Testis (tissue), 3 donors: ENCODE results near the gene IPO4. TPM values are rescaled to one million over a fixed set of nuclear protein-coding genes. Genes with fewer than 3 reads are reported as not detected.

ENCODE experiments used
- DNase-seq: peaks from one replicate; pipeline ENCODE4 v3.0.0-alpha.2; 2019
- H3K27ac ChIP-seq, 2 donors: fragments of 200-600 bp; sonication (generic); one replicate each; pipeline ENCODE4 v1.5.1; 2019
- H3K27me3 ChIP-seq: fragments of 200-600 bp; sonication (generic); one replicate; pipeline ENCODE4 v1.5.1; 2019
- H3K36me3 ChIP-seq: fragments of 200-600 bp; sonication (generic); one replicate; pipeline ENCODE4 v1.5.1; 2017; ENCODE audit warnings: low read depth; ENCODE audit errors: missing control alignments
- H3K4me1 ChIP-seq: fragments of 200-600 bp; sonication (generic); one replicate; pipeline ENCODE4 v1.5.1; 2019
- H3K4me3 ChIP-seq, 2 donors: fragments of 200-600 bp; sonication (generic); one replicate each; pipeline ENCODE4 v1.5.1; 2017 to 2019
- H3K9me3 ChIP-seq: fragments of 200-600 bp; sonication (generic); one replicate; pipeline ENCODE4 v1.5.1; 2017
- POLR2A ChIP-seq: fragments of 450-650 bp; IDR thresholded peaks from one replicate; pipeline ENCODE4 v1.6.1; 2017; ENCODE audit warnings: antibody characterized with exemption, mild to moderate bottlenecking, moderate library complexity
- WGBS, 2 donors: methylation state at CpG; one replicate each; pipeline ENCODE4 v1.1.5; 2018; 5-methylcytosine and 5-hydroxymethylcytosine counted together
- intact Hi-C: fragments of 100-400 bp; cut with DNase I; formaldehyde crosslinking; loops from one replicate; pipeline ENCODE4 v1.15.1; 2023; ENCODE audit warnings: low total_unique reads
- polyA plus RNA-seq: library from polyadenylated mRNA; stranded (reverse); fragments of 350-450 nt; fragmentation: Illumina TruSeq; extraction: RNeasy Lipid Tissue Mini Kit (QIAGEN cat#74804); gene quantifications from one replicate; pipeline ENCODE4 v1.2.3, GENCODE V29; 2014; ENCODE audit warnings: low read depth, low replicate concordance; ENCODE audit not compliant: insufficient read depth
- total RNA-seq, 2 donors: library from RNA; depleted of rRNA; stranded (reverse); fragments of >200 nt; gene quantifications; one replicate each; pipeline ENCODE4 v1.2.3, GENCODE V29; 2016
- TF ChIP-seq, protein P1 (sequence below), 3 experiments: fragments of 450-650 bp in 2 of 3; fragments of 200-600 bp in 1 of 3; sonication (generic) in 1 of 3; IDR thresholded peaks; one replicate each; pipeline ENCODE4 v1.5.1; 2016 to 2019; ENCODE audit warnings: antibody characterized with exemption in 3 of 3, mild to moderate bottlenecking in 2 of 3, moderate library complexity in 1 of 3

IPO4 gene
- total and polyA plus RNA-seq, 3 donors from 2014 or later: 85.9 to 156 (median 140) TPM

GRCh38 chr14:24137529-24138395, 50.9 kb downstream of the IPO4 start:
- no peak for DNase-seq
- intact Hi-C loops: no loop called here
- TF ChIP-seq, protein P1, sequence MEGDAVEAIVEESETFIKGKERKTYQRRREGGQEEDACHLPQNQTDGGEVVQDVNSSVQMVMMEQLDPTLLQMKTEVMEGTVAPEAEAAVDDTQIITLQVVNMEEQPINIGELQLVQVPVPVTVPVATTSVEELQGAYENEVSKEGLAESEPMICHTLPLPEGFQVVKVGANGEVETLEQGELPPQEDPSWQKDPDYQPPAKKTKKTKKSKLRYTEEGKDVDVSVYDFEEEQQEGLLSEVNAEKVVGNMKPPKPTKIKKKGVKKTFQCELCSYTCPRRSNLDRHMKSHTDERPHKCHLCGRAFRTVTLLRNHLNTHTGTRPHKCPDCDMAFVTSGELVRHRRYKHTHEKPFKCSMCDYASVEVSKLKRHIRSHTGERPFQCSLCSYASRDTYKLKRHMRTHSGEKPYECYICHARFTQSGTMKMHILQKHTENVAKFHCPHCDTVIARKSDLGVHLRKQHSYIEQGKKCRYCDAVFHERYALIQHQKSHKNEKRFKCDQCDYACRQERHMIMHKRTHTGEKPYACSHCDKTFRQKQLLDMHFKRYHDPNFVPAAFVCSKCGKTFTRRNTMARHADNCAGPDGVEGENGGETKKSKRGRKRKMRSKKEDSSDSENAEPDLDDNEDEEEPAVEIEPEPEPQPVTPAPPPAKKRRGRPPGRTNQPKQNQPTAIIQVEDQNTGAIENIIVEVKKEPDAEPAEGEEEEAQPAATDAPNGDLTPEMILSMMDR (IDR thresholded peaks at IDR 0.05): no peak
- no peak for TF ChIP-seq POLR2A
- peak overlapping the region in 1 of 2 donors; percentile 86 for H3K27ac ChIP-seq
- no peaks in the 10 kb centered on the region for H3K9me3 ChIP-seq
- no peaks in the 10 kb centered on the region for H3K36me3 ChIP-seq
- 85 to 90% methylated on average over 8 of the region's 8 CpGs for WGBS, 2 donors
- peaks cover 24% of the 10 kb centered on the region for H3K4me1 ChIP-seq
- H3K4me3 ChIP-seq: no peak overlapping the region
- no peaks in the 10 kb centered on the region for H3K27me3 ChIP-seq

DNA sequence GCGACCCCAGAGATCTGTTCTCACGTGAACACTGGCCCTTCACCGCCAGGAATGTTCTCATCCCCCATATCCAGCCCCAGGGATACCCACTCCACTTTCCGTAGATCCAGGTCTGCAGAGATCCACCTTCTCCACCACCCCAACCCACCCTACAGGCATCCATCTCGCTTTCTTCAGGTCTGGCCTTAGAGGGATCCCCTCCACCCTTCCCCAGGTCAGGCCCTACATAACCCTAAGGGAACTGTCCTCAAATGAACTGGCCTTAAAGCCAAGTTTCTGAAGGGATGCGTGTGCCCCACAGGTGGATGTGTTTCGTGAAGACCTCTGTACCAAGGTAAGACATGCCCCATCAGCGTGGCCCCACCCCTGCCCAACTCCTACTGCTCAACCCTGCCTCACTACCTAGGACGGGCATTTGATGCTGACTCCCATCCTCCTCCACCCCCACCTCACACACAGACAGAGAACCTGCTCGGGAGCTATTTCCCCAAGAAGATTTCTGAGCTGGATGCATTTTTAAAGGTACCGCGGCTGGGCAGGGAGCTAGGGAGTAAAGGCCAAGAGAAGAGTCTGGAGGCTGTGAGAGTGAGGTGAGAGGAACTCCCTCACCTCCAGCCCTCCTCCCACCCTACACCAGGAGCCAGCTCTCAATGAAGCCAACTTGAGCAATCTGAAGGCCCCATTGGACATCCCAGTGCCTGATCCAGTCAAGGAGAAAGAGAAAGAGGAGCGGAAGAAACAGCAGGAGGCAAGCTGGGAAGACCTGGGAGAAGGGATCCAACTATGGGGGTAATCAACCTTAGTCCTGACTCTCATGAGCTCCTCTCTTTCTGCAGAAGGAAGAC, 51.7 kb downstream of the IPO4 start:
- no peaks in the 10 kb centered on the region for H3K9me3 ChIP-seq
- peaks cover 20% of the 10 kb centered on the region for H3K4me1 ChIP-seq
- no peaks in the 10 kb centered on the region for H3K36me3 ChIP-seq
- DNase-seq: no peak
- intact Hi-C loops: no loop called here
- H3K4me3 ChIP-seq: peak overlapping the region; percentile 79 to 89
- TF ChIP-seq, protein P1 (IDR thresholded peaks at IDR 0.05): no peak
- TF ChIP-seq POLR2A: no peak
- WGBS, 2 donors: 28 to 32% methylated on average over 13 of the region's 13 CpGs
- no peaks in the 10 kb centered on the region for H3K27me3 ChIP-seq
- H3K27ac ChIP-seq: peak overlapping the region; percentile 86 to 88

DNA sequence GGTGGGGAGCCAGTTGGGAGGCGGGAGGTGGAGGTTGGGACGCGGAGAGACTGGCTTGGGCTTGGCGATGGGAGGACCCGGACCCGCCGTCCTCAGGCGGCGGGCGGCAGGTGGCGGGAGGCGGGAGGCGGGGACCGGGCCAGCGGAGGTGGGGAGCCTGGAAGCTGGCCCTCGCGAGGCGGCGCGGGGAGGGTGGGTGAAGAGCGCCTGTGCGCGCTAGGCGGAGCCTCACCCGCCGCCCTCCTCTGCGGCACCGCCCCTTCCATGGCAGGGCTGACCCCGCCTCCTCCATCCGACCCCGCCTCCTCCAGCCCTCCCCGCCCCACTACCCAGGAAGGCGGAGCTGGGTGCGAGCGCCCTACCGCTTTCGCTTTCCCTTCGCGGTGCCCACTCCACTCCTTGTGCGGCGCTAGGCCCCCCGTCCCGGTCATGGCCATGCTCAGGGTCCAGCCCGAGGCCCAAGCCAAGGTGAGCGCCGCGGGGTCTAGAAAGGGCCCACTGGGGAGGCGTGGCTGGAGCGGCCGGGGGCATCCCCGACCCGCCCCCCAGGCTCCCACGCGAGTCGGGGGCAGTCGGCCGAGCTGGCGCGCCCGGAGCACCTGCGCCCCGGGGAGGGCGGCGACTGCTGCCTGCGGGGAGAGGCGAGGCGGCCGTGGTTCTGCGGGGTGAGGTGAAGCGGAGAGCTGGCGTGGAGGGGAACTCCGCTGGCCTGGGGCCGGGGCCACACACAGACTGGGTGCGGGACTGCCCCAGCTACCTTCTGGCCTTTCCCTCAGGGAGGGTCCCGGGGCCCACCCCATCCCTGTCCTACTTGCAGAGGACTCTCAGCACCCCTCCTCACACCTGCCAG, 52.6 kb downstream of the IPO4 start, which contains the start of gene PSME1:
PSME1 (plus strand) TSS at position 361 of the 850 bp plus-strand sequence; CDS start at position 430, 69 bp downstream.
- intact Hi-C loops: no loop called here

GRCh38 chr14:24135584-24135833, 53.1 kb downstream of the IPO4 start:
- 2 to 5% methylated on average over 9 of the region's 9 CpGs for WGBS, 2 donors
- Histone ChIP-seq H3K36me3 (no peaks in the 10 kb centered on the region), H3K4me1 (peaks cover 29% of the 10 kb centered on the region), H3K4me3 (peak overlapping the region; percentile 79 to 89), H3K27ac (peak overlapping the region; percentile 86 to 88), H3K27me3 (no peaks in the 10 kb centered on the region), H3K9me3 (no peaks in the 10 kb centered on the region)
- DNase-seq: no peak
- TF ChIP-seq, protein P1 (IDR thresholded peaks at IDR 0.05): no peak
- intact Hi-C loops: no loop called here

More for the DNA sequence above, 52.6 kb downstream of the IPO4 start, which contains the start of gene PSME1:
- peak; percentile 95 for DNase-seq
- peaks cover 26% of the 10 kb centered on the region for H3K4me1 ChIP-seq
- H3K27ac ChIP-seq: peak within 1 kb of the TSS; percentile 86 to 88
- TF ChIP-seq, protein P1 (IDR thresholded peaks at IDR 0.05): no peak
- peak; percentile 29 for TF ChIP-seq POLR2A
- no peaks in the 10 kb centered on the region for H3K27me3 ChIP-seq
- no peaks in the 10 kb centered on the region for H3K9me3 ChIP-seq
- peak within 1 kb of the TSS; percentile 79 to 89 for H3K4me3 ChIP-seq
- no peaks in the 10 kb centered on the region for H3K36me3 ChIP-seq
- WGBS, 2 donors: 0% methylated on average over 21 to 62 of the region's 75 CpGs
